ENCODE data around the gene LDLRAD4. TPM values are rescaled to one million over a fixed set of nuclear protein-coding genes. Genes with fewer than 3 reads are reported as not detected.

LDLRAD4 gene
- total and polyA plus RNA-seq, 2 donors: 46.9 to 80.0 TPM

DNA sequence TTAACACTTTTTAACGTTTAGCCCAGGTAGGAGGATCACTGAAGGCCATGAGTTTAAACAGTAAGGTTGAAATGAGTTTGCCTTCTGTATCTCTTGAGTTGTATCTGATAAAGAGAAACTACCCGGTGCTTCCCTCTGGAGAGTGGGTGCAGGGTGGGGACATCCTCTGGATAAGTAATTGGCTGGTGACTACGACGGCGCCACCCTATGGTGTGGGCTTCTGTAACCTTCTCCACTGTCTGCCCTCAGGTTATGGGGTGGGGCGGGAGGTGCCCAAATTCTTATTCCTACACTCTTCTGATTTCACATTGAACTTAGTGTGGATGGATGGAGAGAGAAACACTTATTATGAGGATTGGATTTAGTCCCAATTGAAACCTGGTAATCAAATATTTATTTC is 68.8 kb downstream of the LDLRAD4 start:
- Histone ChIP-seq H3K27ac (ENCODE audit: low read depth in 1 of 2, low read length in 1 of 2) (no peak overlapping the region), H3K36me3 (ENCODE audit: control insufficient read depth in 2 of 2, insufficient read depth in 2 of 2, low read length in 1 of 2) (peaks cover 40 to 46% of the 10 kb centered on the region in 2 donors), H3K27me3 (ENCODE audit: control insufficient read depth in 2 of 2, insufficient read depth in 1 of 2, low read length in 1 of 2) (no peaks in the 10 kb centered on the region), H3K4me1 (ENCODE audit: control insufficient read depth in 2 of 2, insufficient read depth in 2 of 2, low read length in 2 of 2) (peaks cover 4 to 11% of the 10 kb centered on the region in 2 donors), H3K9me3 (ENCODE audit: control insufficient read depth in 2 of 2, insufficient read depth in 1 of 2, low read length in 1 of 2) (peaks cover 0 to 3% of the 10 kb centered on the region in 2 donors), H3K4me3 (ENCODE audit: low read length in 2 of 2) (no peak overlapping the region)
- 95% methylated on average over 6 of the region's 6 CpGs for WGBS
- DNase-seq (ENCODE audit: low read depth in 6 of 9, low spot score in 9 of 9): no peak

DNA sequence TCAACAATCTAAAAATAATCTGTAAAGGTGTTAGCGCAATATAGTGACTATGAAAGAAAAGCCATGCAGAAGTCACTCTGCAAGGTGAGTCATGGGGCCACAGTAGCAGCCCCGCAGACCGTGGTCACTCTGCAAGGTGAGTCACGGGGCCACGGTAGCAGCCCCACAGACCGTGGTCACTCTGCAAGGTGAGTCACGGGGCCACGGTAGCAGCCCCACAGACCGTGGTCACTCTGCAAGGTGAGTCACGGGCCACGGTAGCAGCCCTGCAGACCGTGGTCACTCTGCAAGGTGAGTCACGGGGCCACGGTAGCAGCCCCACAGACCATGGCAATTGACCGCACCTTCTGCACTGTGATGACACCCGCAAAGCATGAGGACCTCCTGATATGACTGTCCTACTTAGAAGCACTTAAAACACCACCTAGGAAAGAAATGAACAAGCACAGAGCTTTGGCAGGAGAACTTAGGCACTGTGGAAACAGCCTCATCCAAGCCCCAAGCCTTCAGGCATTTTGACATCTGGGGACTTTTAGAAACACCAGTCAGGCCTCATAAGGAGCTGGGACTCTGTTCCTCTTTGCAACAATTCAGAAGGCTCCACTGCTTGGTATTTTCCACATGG is 70.1 kb downstream of the LDLRAD4 start:
- 91% methylated on average over 16 of the region's 16 CpGs for WGBS
- no peaks in the 10 kb centered on the region for H3K27me3 ChIP-seq (ENCODE audit: control insufficient read depth in 2 of 2, insufficient read depth in 1 of 2, low read length in 1 of 2)
- no peaks in the 10 kb centered on the region for H3K9me3 ChIP-seq (ENCODE audit: control insufficient read depth in 2 of 2, insufficient read depth in 1 of 2, low read length in 1 of 2)
- H3K4me1 ChIP-seq (ENCODE audit: control insufficient read depth in 2 of 2, insufficient read depth in 2 of 2, low read length in 2 of 2): peaks cover 4 to 13% of the 10 kb centered on the region in 2 donors
- no peak overlapping the region for H3K4me3 ChIP-seq (ENCODE audit: low read length in 2 of 2)
- no peak overlapping the region for H3K27ac ChIP-seq (ENCODE audit: low read depth in 1 of 2, low read length in 1 of 2)
- peaks cover 46 to 50% of the 10 kb centered on the region in 2 donors for H3K36me3 ChIP-seq (ENCODE audit: control insufficient read depth in 2 of 2, insufficient read depth in 2 of 2, low read length in 1 of 2)
- DNase-seq (ENCODE audit: low read depth in 6 of 9, low spot score in 9 of 9): no peak

DNA sequence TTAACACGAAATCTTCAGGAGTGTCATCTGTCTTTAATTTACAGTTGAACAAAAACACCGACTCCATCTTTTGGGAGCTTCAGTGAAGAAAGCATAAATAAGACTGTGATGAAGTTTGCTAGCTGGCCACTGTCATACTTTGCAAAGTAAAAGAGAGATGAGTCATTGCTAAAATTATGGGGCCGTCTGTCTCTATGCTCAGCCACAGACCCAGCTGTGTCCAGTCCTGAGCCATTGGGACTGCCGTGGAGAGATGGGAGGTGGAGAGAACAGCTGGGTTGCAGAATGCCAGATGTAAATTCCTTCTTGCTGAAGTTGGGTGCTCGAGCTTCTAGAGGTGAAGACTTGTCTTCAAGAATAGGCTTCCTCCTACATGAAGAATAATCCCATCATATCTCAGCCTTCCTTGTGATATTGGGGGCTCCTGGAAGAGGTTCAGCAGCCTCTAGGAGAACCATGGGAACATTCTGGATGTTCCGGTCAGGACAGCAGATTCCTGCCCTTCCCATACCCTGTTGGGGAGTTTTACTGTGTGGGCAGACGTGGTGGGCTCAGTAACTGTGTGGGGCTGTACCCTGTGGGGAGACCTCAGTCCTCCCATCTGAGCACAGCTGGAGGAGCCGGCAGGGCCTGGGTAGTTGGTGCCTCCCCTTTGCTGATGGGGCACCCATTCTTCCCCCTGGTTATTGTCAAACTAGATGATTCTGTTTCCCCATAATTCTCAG is 71.1 kb downstream of the LDLRAD4 start:
- no peak overlapping the region for H3K27ac ChIP-seq (ENCODE audit: low read depth in 1 of 2, low read length in 1 of 2)
- no peak for DNase-seq (ENCODE audit: low read depth in 6 of 9, low spot score in 9 of 9)
- 87% methylated on average over 8 of the region's 8 CpGs for WGBS

DNA sequence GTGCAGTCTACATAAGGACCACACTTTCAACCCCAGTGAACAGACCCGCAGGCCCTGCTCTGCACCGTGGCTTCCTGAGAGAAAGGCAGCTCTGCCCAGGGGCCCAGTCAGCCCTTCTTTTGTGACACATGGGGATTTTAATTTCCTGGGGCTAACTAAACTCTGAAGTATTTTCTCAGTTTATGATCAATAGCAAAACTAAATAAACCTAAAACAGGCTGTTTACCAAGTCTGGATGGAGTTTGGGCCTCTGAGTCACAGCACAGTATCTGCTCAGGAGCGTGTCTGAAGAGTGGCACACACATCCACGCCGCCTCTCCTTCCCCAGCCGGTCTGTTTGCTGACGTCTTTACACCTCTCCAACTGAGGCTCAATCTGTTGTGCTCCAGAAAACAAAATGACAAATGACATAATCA is 72.3 kb downstream of the LDLRAD4 start:
- Histone ChIP-seq H3K4me1 (ENCODE audit: control insufficient read depth in 2 of 2, insufficient read depth in 2 of 2, low read length in 2 of 2) (peaks cover 7 to 21% of the 10 kb centered on the region in 2 donors), H3K27me3 (ENCODE audit: control insufficient read depth in 2 of 2, insufficient read depth in 1 of 2, low read length in 1 of 2) (no peaks in the 10 kb centered on the region), H3K4me3 (ENCODE audit: low read length in 2 of 2) (no peak overlapping the region), H3K9me3 (ENCODE audit: control insufficient read depth in 2 of 2, insufficient read depth in 1 of 2, low read length in 1 of 2) (no peaks in the 10 kb centered on the region), H3K36me3 (ENCODE audit: control insufficient read depth in 2 of 2, insufficient read depth in 2 of 2, low read length in 1 of 2) (peaks cover 36 to 48% of the 10 kb centered on the region in 2 donors), H3K27ac (ENCODE audit: low read depth in 1 of 2, low read length in 1 of 2) (no peak overlapping the region)
- no peak for DNase-seq (ENCODE audit: low read depth in 6 of 9, low spot score in 9 of 9)
- 94% methylated on average over 7 of the region's 7 CpGs for WGBS

More for the DNA sequence above, 71.1 kb downstream of the LDLRAD4 start:
- H3K27me3 ChIP-seq (ENCODE audit: control insufficient read depth in 2 of 2, insufficient read depth in 1 of 2, low read length in 1 of 2): no peaks in the 10 kb centered on the region
- H3K4me3 ChIP-seq (ENCODE audit: low read length in 2 of 2): no peak overlapping the region
- no peaks in the 10 kb centered on the region for H3K9me3 ChIP-seq (ENCODE audit: control insufficient read depth in 2 of 2, insufficient read depth in 1 of 2, low read length in 1 of 2)
- H3K36me3 ChIP-seq (ENCODE audit: control insufficient read depth in 2 of 2, insufficient read depth in 2 of 2, low read length in 1 of 2): peaks cover 39 to 47% of the 10 kb centered on the region in 2 donors
- H3K4me1 ChIP-seq (ENCODE audit: control insufficient read depth in 2 of 2, insufficient read depth in 2 of 2, low read length in 2 of 2): peaks cover 4 to 18% of the 10 kb centered on the region in 2 donors

GRCh38 chr18:13291299-13291698 is 72.7 kb downstream of the LDLRAD4 start:
- Histone ChIP-seq H3K4me3 (ENCODE audit: low read length in 2 of 2) (no peak overlapping the region), H3K4me1 (ENCODE audit: control insufficient read depth in 2 of 2, insufficient read depth in 2 of 2, low read length in 2 of 2) (peaks cover 7 to 24% of the 10 kb centered on the region in 2 donors), H3K27me3 (ENCODE audit: control insufficient read depth in 2 of 2, insufficient read depth in 1 of 2, low read length in 1 of 2) (no peaks in the 10 kb centered on the region), H3K9me3 (ENCODE audit: control insufficient read depth in 2 of 2, insufficient read depth in 1 of 2, low read length in 1 of 2) (no peaks in the 10 kb centered on the region), H3K27ac (ENCODE audit: low read depth in 1 of 2, low read length in 1 of 2) (no peak overlapping the region), H3K36me3 (ENCODE audit: control insufficient read depth in 2 of 2, insufficient read depth in 2 of 2, low read length in 1 of 2) (peaks cover 36 to 47% of the 10 kb centered on the region in 2 donors)
- 96% methylated on average over 8 of the region's 8 CpGs for WGBS
- DNase-seq (ENCODE audit: low read depth in 6 of 9, low spot score in 9 of 9): no peak

DNA sequence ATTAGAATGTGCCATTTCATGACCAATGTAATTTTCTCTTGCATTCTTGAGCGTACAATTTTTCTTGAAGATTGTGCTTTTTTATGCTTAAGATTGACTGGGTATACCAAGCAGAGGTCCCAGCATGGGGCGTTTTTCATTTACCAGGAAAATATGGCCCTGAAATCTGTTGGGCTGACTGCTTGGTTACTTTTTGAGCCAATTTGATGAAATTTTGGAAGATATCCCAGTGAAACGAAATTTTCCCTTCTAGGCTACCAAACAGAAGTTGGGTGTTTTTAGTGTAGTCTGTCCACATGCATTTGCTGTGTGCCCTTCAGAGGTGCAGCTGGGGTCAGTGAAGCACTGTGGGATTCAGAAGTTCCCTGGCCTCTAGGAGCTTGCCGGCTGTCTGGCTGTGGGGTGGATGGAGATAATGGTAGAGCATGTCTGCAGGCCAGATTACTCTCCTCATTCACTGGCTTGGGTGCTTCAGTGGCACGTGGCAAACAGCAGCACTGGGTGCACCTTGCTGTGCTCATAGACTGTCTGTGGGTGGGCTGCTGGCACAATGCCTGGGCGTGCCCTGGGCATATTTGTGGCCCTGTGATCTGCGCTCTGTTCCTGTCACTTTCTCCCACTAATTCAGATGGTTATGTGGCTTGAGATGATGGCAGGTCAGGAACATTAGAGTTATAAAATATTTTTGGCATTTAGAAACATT is 73.3 kb downstream of the LDLRAD4 start:
- Histone ChIP-seq H3K27me3 (ENCODE audit: control insufficient read depth in 2 of 2, insufficient read depth in 1 of 2, low read length in 1 of 2) (no peaks in the 10 kb centered on the region), H3K27ac (ENCODE audit: low read depth in 1 of 2, low read length in 1 of 2) (no peak overlapping the region), H3K4me3 (ENCODE audit: low read length in 2 of 2) (no peak overlapping the region), H3K4me1 (ENCODE audit: control insufficient read depth in 2 of 2, insufficient read depth in 2 of 2, low read length in 2 of 2) (peaks cover 7 to 30% of the 10 kb centered on the region in 2 donors), H3K9me3 (ENCODE audit: control insufficient read depth in 2 of 2, insufficient read depth in 1 of 2, low read length in 1 of 2) (no peaks in the 10 kb centered on the region), H3K36me3 (ENCODE audit: control insufficient read depth in 2 of 2, insufficient read depth in 2 of 2, low read length in 1 of 2) (peaks cover 37 to 45% of the 10 kb centered on the region in 2 donors)
- WGBS: 98% methylated on average over 7 of the region's 7 CpGs
- no peak for DNase-seq (ENCODE audit: low read depth in 6 of 9, low spot score in 9 of 9)

DNA sequence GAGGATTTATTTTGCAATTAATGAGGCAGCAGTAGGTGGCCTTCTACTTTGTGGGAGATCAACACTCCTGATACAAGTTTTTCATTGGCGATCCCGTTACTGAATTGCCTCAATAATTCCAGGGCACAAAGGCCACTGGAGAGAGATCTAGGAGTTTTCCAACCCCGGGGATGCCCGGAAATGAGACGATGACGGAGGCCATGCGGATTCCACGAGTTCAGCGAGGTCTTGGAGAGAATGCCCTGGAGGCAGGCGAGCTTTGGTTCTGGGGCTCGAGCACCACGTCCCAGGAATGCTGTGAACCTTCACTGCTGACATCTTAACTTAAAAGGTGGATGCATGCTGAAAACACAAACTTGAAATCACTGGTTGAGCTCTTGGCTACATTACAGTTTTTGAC is 74.2 kb downstream of the LDLRAD4 start:
- no peak overlapping the region for H3K4me3 ChIP-seq (ENCODE audit: low read length in 2 of 2)
- WGBS: 99% methylated on average over 12 of the region's 12 CpGs

GRCh38 chr18:13294309-13294708 is 75.7 kb downstream of the LDLRAD4 start:
- peaks cover 42 to 51% of the 10 kb centered on the region in 2 donors for H3K36me3 ChIP-seq (ENCODE audit: control insufficient read depth in 2 of 2, insufficient read depth in 2 of 2, low read length in 1 of 2)
- H3K27me3 ChIP-seq (ENCODE audit: control insufficient read depth in 2 of 2, insufficient read depth in 1 of 2, low read length in 1 of 2): no peaks in the 10 kb centered on the region
- H3K9me3 ChIP-seq (ENCODE audit: control insufficient read depth in 2 of 2, insufficient read depth in 1 of 2, low read length in 1 of 2): peaks cover 0 to 3% of the 10 kb centered on the region in 2 donors
- peaks cover 21 to 40% of the 10 kb centered on the region in 2 donors for H3K4me1 ChIP-seq (ENCODE audit: control insufficient read depth in 2 of 2, insufficient read depth in 2 of 2, low read length in 2 of 2)
- no peak overlapping the region for H3K4me3 ChIP-seq (ENCODE audit: low read length in 2 of 2)
- DNase-seq (ENCODE audit: low read depth in 6 of 9, low spot score in 9 of 9): no peak
- no peak overlapping the region for H3K27ac ChIP-seq (ENCODE audit: low read depth in 1 of 2, low read length in 1 of 2)
- whole genome bisulfite sequencing: 91% methylated on average over 14 of the region's 14 CpGs

More for the DNA sequence above, 74.2 kb downstream of the LDLRAD4 start:
- Histone ChIP-seq H3K36me3 (ENCODE audit: control insufficient read depth in 2 of 2, insufficient read depth in 2 of 2, low read length in 1 of 2) (peaks cover 44 to 50% of the 10 kb centered on the region in 2 donors), H3K27ac (ENCODE audit: low read depth in 1 of 2, low read length in 1 of 2) (no peak overlapping the region), H3K9me3 (ENCODE audit: control insufficient read depth in 2 of 2, insufficient read depth in 1 of 2, low read length in 1 of 2) (no peaks in the 10 kb centered on the region), H3K27me3 (ENCODE audit: control insufficient read depth in 2 of 2, insufficient read depth in 1 of 2, low read length in 1 of 2) (no peaks in the 10 kb centered on the region), H3K4me1 (ENCODE audit: control insufficient read depth in 2 of 2, insufficient read depth in 2 of 2, low read length in 2 of 2) (peaks cover 8 to 34% of the 10 kb centered on the region in 2 donors)
- no peak for DNase-seq (ENCODE audit: low read depth in 6 of 9, low spot score in 9 of 9)

DNA sequence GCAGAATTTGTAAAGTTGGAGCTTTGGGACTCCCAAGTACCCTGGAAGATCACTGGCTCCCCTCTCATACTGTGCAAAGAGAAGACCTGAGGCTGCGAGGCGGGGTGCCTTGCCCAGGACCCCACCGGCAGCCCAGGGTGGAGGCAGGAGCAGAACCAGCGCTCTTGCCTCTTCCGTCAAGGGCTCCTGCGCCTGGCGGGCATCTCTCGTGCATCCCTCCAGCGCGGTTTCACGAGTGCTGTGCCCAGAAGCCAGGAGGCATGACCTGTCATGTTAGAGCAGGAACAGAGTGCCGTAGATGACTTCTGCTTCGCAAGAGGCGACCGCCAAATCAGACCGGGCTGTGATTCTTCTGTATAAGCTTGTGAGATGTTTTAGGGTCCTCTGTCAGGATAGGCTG is 77.3 kb downstream of the LDLRAD4 start:
- no peak overlapping the region for H3K4me3 ChIP-seq (ENCODE audit: low read length in 2 of 2)
- no peak overlapping the region for H3K27ac ChIP-seq (ENCODE audit: low read depth in 1 of 2, low read length in 1 of 2)
- H3K36me3 ChIP-seq (ENCODE audit: control insufficient read depth in 2 of 2, insufficient read depth in 2 of 2, low read length in 1 of 2): peaks cover 41 to 50% of the 10 kb centered on the region in 2 donors
- 97% methylated on average over 16 of the region's 16 CpGs for WGBS
- H3K27me3 ChIP-seq (ENCODE audit: control insufficient read depth in 2 of 2, insufficient read depth in 1 of 2, low read length in 1 of 2): no peaks in the 10 kb centered on the region
- no peak for DNase-seq (ENCODE audit: low read depth in 6 of 9, low spot score in 9 of 9)
- peaks cover 31 to 44% of the 10 kb centered on the region in 2 donors for H3K4me1 ChIP-seq (ENCODE audit: control insufficient read depth in 2 of 2, insufficient read depth in 2 of 2, low read length in 2 of 2)
- H3K9me3 ChIP-seq (ENCODE audit: control insufficient read depth in 2 of 2, insufficient read depth in 1 of 2, low read length in 1 of 2): peaks cover 0 to 3% of the 10 kb centered on the region in 2 donors
